Measurements from ENCODE around the gene ARF5. TPM values are rescaled to one million over a fixed set of nuclear protein-coding genes. Genes with fewer than 3 reads are reported as not detected.
"Not testable (repeated sequence)": the region's sequence is repeated elsewhere in the genome, so short reads cannot be mapped to it uniquely, and the experiment has no call there.

ARF5 gene
- total and polyA plus RNA-seq, 4 experiments from 2014 or later, result 93.2 to 228 (median 131) TPM

DNA sequence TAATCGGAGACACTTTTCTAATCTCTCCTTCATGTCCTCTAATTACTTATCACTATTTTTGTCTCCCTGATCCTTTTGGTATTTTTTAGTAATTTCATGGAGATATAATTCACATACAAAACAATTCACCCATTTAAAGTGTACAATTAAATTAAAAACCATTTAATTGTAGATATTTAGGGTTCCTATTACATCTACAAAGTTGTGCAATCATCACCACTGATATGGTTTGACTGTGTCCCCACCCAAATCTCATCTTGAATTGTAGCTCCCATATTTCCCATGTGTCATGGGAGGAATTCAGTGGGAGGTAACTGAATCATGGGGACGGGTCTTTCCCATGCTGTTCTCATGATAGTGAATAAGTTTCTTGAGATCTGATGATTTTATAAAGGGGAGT, 31.8 kb upstream of the ARF5 start:
- ChIA-PET POLR2A (ENCODE audit: partially characterized antibody) (no interaction called here), CTCF (ENCODE audit: partially characterized antibody) (no interaction called here)
- H3K4me1 Mint-ChIP-seq, result peaks cover 0 to 1% (median 0%) of the 10 kb centered on the region in 4 donors
- peaks cover 0 to 1% of the 10 kb centered on the region in 2 donors for H3K27me3 Mint-ChIP-seq
- Histone ChIP-seq H3K4me3 (ENCODE audit: low read length in 2 of 2) (no peak overlapping the region), H3K27ac (ENCODE audit: low read depth, low read length) (no peak overlapping the region), H3K9me3 (ENCODE audit: control insufficient read depth in 1 of 2, low read length in 2 of 2) (no peaks in the 10 kb centered on the region), H3K4me1 (ENCODE audit: insufficient read depth, low read length) (no peaks in the 10 kb centered on the region), H3K36me3 (ENCODE audit: insufficient read depth, low read length) (no peaks in the 10 kb centered on the region), H3K27me3 (ENCODE audit: insufficient read depth, low read length) (no peaks in the 10 kb centered on the region)
- intact Hi-C loops (cut with micrococcal nuclease), result no loop called here
- H3K36me3 Mint-ChIP-seq, result peaks cover 0 to 4% of the 10 kb centered on the region in 2 donors
- H3K27ac Mint-ChIP-seq, result no peak overlapping the region
- peaks cover 0 to 3% (median 0%) of the 10 kb centered on the region in 8 donors for H3K9me3 Mint-ChIP-seq
- no peak for DNase-seq
- no peak overlapping the region for H3K4me3 Mint-ChIP-seq

DNA sequence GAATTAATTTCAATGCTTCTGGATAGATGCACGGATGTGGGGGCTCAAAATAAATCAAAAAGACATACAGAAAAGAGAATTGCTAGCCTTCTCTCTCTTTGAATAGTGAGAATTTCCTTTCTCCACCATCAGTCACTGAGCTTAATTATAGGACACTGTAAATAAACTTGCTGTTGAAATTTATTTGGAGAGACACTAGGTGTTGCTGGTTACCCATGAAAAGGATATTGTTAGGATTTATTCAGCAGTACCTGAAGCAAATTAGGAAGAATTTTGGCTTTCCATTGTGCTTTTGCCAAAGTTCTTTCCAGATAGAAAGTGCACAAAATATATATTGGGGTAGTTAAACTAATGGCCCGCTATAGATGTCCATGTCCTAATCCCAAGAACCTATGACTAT, 30.4 kb upstream of the ARF5 start:
- H3K4me3 ChIP-seq (ENCODE audit: low read length in 2 of 2), result no peak overlapping the region
- peaks cover 0 to 4% (median 0%) of the 10 kb centered on the region in 8 donors for H3K9me3 Mint-ChIP-seq
- no peak overlapping the region for H3K27ac ChIP-seq (ENCODE audit: low read depth, low read length)
- H3K36me3 ChIP-seq (ENCODE audit: insufficient read depth, low read length), result no peaks in the 10 kb centered on the region
- ChIA-PET CTCF (ENCODE audit: partially characterized antibody) (interaction anchor here (0.6 to 1.0 kb wide), 2 partner anchors 55 to 652 kb away, joined by 3 to 4 read pairs; no protein-coding TSS in a partner anchor), POLR2A (ENCODE audit: partially characterized antibody) (no interaction called here)
- H3K27me3 ChIP-seq (ENCODE audit: insufficient read depth, low read length), result no peaks in the 10 kb centered on the region
- H3K4me3 Mint-ChIP-seq, result no peak overlapping the region
- no peak overlapping the region for H3K27ac Mint-ChIP-seq
- no peak for DNase-seq
- H3K27me3 Mint-ChIP-seq, result peaks cover 0 to 1% of the 10 kb centered on the region in 2 donors
- H3K36me3 Mint-ChIP-seq, result peaks cover 0 to 8% of the 10 kb centered on the region in 2 donors
- intact Hi-C loops (cut with micrococcal nuclease), result no loop called here
- no peaks in the 10 kb centered on the region for H3K9me3 ChIP-seq (ENCODE audit: control insufficient read depth in 1 of 2, low read length in 2 of 2)
- H3K4me1 ChIP-seq (ENCODE audit: insufficient read depth, low read length), result no peaks in the 10 kb centered on the region
- H3K4me1 Mint-ChIP-seq, result peaks cover 0 to 1% (median 0%) of the 10 kb centered on the region in 4 donors

GRCh38 chr7:127566242-127566641, 22.0 kb upstream of the ARF5 start:
- no peak overlapping the region for H3K4me3 ChIP-seq (ENCODE audit: low read length in 2 of 2)
- peaks cover 4 to 59% of the 10 kb centered on the region in 2 donors for H3K36me3 Mint-ChIP-seq
- CTCF ChIA-PET (ENCODE audit: partially characterized antibody), result no interaction called here
- no peak overlapping the region for H3K27ac Mint-ChIP-seq
- no peak overlapping the region for H3K4me3 Mint-ChIP-seq
- no peaks in the 10 kb centered on the region for H3K27me3 Mint-ChIP-seq
- H3K9me3 ChIP-seq (ENCODE audit: control insufficient read depth in 1 of 2, low read length in 2 of 2), result no peaks in the 10 kb centered on the region
- intact Hi-C loops (cut with micrococcal nuclease), result no loop called here
- POLR2A ChIA-PET (ENCODE audit: partially characterized antibody), result no interaction called here
- H3K27me3 ChIP-seq (ENCODE audit: insufficient read depth, low read length), result no peaks in the 10 kb centered on the region
- H3K4me1 ChIP-seq (ENCODE audit: insufficient read depth, low read length), result no peaks in the 10 kb centered on the region
- H3K4me1 Mint-ChIP-seq, result no peaks in the 10 kb centered on the region
- peaks cover 0 to 26% (median 5%) of the 10 kb centered on the region in 8 donors for H3K9me3 Mint-ChIP-seq
- H3K27ac ChIP-seq (ENCODE audit: low read depth, low read length), result no peak overlapping the region
- no peak for DNase-seq
- H3K36me3 ChIP-seq (ENCODE audit: insufficient read depth, low read length), result no peaks in the 10 kb centered on the region

- H3K27ac Mint-ChIP-seq; H3K27me3 Mint-ChIP-seq; POLR2A ChIA-PET (ENCODE audit: partially characterized antibody); CTCF ChIA-PET (ENCODE audit: partially characterized antibody); intact Hi-C loops (cut with micrococcal nuclease); H3K4me1 Mint-ChIP-seq; H3K4me3 ChIP-seq (ENCODE audit: low read length in 2 of 2); DNase-seq; H3K4me3 Mint-ChIP-seq; H3K27me3 ChIP-seq (ENCODE audit: insufficient read depth, low read length); H3K36me3 ChIP-seq (ENCODE audit: insufficient read depth, low read length); H3K27ac ChIP-seq (ENCODE audit: low read depth, low read length); H3K9me3 ChIP-seq (ENCODE audit: control insufficient read depth in 1 of 2, low read length in 2 of 2); H3K4me1 ChIP-seq (ENCODE audit: insufficient read depth, low read length): not testable (repeated sequence)
- Mint-ChIP-seq H3K9me3 (peaks cover 0 to 21% (median 4%) of the 10 kb centered on the region in 8 donors), H3K36me3 (peaks cover 12 to 60% of the 10 kb centered on the region in 2 donors)
These were observed 20.2 kb upstream of the ARF5 start for GRCh38 chr7:127568034-127568433.

GRCh38 chr7:127571741-127572505, 16.3 kb upstream of the ARF5 start:
- no peak overlapping the region for H3K27ac Mint-ChIP-seq
- H3K4me3 Mint-ChIP-seq, result no peak overlapping the region
- no peaks in the 10 kb centered on the region for H3K36me3 ChIP-seq (ENCODE audit: insufficient read depth, low read length)
- H3K4me1 Mint-ChIP-seq, result peaks cover 0 to 2% (median 0%) of the 10 kb centered on the region in 4 donors
- no peaks in the 10 kb centered on the region for H3K4me1 ChIP-seq (ENCODE audit: insufficient read depth, low read length)
- no peaks in the 10 kb centered on the region for H3K27me3 ChIP-seq (ENCODE audit: insufficient read depth, low read length)
- DNase-seq, result no peak
- peaks cover 14 to 47% of the 10 kb centered on the region in 2 donors for H3K36me3 Mint-ChIP-seq
- H3K9me3 Mint-ChIP-seq, result peaks cover 0 to 4% (median 0%) of the 10 kb centered on the region in 8 donors
- H3K27me3 Mint-ChIP-seq, result no peaks in the 10 kb centered on the region
- no peak overlapping the region for H3K4me3 ChIP-seq (ENCODE audit: low read length in 2 of 2)
- POLR2A ChIA-PET (ENCODE audit: partially characterized antibody), result interaction anchor here (1.3 kb wide), 1 partner anchor 14 kb away, joined by 3 read pairs; the partner anchor contains the start of gene GCC1
- intact Hi-C loops (cut with micrococcal nuclease), result no loop called here
- no peak overlapping the region for H3K27ac ChIP-seq (ENCODE audit: low read depth, low read length)
- no peaks in the 10 kb centered on the region for H3K9me3 ChIP-seq (ENCODE audit: control insufficient read depth in 1 of 2, low read length in 2 of 2)
- CTCF ChIA-PET (ENCODE audit: partially characterized antibody), result no interaction called here

GRCh38 chr7:127578036-127578684, 10.1 kb upstream of the ARF5 start:
- H3K27me3 Mint-ChIP-seq, result no peaks in the 10 kb centered on the region
- Histone ChIP-seq H3K27me3 (ENCODE audit: insufficient read depth, low read length) (no peaks in the 10 kb centered on the region), H3K4me1 (ENCODE audit: insufficient read depth, low read length) (peaks cover 28% of the 10 kb centered on the region), H3K4me3 (ENCODE audit: low read length in 2 of 2) (no peak overlapping the region), H3K27ac (ENCODE audit: low read depth, low read length) (no peak overlapping the region), H3K36me3 (ENCODE audit: insufficient read depth, low read length) (peaks cover 18% of the 10 kb centered on the region), H3K9me3 (ENCODE audit: control insufficient read depth in 1 of 2, low read length in 2 of 2) (no peaks in the 10 kb centered on the region)
- no peak for DNase-seq
- no peaks in the 10 kb centered on the region for H3K9me3 Mint-ChIP-seq
- no peak overlapping the region for H3K4me3 Mint-ChIP-seq
- peaks cover 50 to 70% of the 10 kb centered on the region in 2 donors for H3K36me3 Mint-ChIP-seq
- POLR2A ChIA-PET (ENCODE audit: partially characterized antibody), result no interaction called here
- CTCF ChIA-PET (ENCODE audit: partially characterized antibody), result interaction anchor here (0.7 kb wide), 1 partner anchor 775 kb away, joined by 3 read pairs; no protein-coding TSS in a partner anchor
- intact Hi-C loops (cut with micrococcal nuclease), result no loop called here
- peak overlapping the region in 1 of 7 donors; percentile 66 for H3K27ac Mint-ChIP-seq
- H3K4me1 Mint-ChIP-seq, result peaks cover 21 to 41% (median 35%) of the 10 kb centered on the region in 4 donors

GRCh38 chr7:127578711-127579275, 9.4 kb upstream of the ARF5 start:
- no peak overlapping the region for H3K27ac ChIP-seq (ENCODE audit: low read depth, low read length)
- ChIA-PET POLR2A (ENCODE audit: partially characterized antibody) (no interaction called here), CTCF (ENCODE audit: partially characterized antibody) (interaction anchor here (0.7 kb wide), 1 partner anchor 775 kb away, joined by 3 read pairs; no protein-coding TSS in a partner anchor)
- H3K9me3 ChIP-seq (ENCODE audit: control insufficient read depth in 1 of 2, low read length in 2 of 2), result no peaks in the 10 kb centered on the region
- Mint-ChIP-seq H3K9me3 (no peaks in the 10 kb centered on the region), H3K4me1 (peaks cover 26 to 48% (median 41%) of the 10 kb centered on the region in 4 donors), H3K4me3 (no peak overlapping the region), H3K27ac (no peak overlapping the region), H3K27me3 (no peaks in the 10 kb centered on the region), H3K36me3 (peaks cover 57 to 74% of the 10 kb centered on the region in 2 donors)
- no peak for DNase-seq
- intact Hi-C loops (cut with micrococcal nuclease), result no loop called here
- peaks cover 18% of the 10 kb centered on the region for H3K36me3 ChIP-seq (ENCODE audit: insufficient read depth, low read length)
- H3K27me3 ChIP-seq (ENCODE audit: insufficient read depth, low read length), result no peaks in the 10 kb centered on the region
- no peak overlapping the region for H3K4me3 ChIP-seq (ENCODE audit: low read length in 2 of 2)
- peaks cover 34% of the 10 kb centered on the region for H3K4me1 ChIP-seq (ENCODE audit: insufficient read depth, low read length)
